H9 (cell line): Measurements from ENCODE around the gene CASP8. TPM values are rescaled to one million over a fixed set of nuclear protein-coding genes. Genes with fewer than 3 reads are reported as not detected.

Source experiments
- DNase-seq: peaks from one replicate; pipeline ENCODE4 v3.0.0-alpha.2; 2017
- H2AFZ ChIP-seq: one replicate; pipeline ENCODE4 v1.6.1; 2013; ENCODE audit warnings: mild to moderate bottlenecking, low read length, control low read depth, moderate library complexity
- H2AK5ac ChIP-seq: 2 replicates; pipeline ENCODE4 v1.6.1; 2013; ENCODE audit warnings: low read length, control low read depth, mixed read lengths; ENCODE audit not compliant: insufficient read length
- H2BK120ac ChIP-seq: one replicate; pipeline ENCODE4 v1.6.1; 2013; ENCODE audit warnings: low read depth, mild to moderate bottlenecking, low read length, control low read depth, inconsistent platforms; ENCODE audit not compliant: poor library complexity, severe bottlenecking
- H2BK12ac ChIP-seq: 2 replicates; pipeline ENCODE4 v1.6.1; 2013; ENCODE audit warnings: low read length, control low read depth, mixed read lengths, low read depth; ENCODE audit not compliant: insufficient read length
- H2BK15ac ChIP-seq: 2 replicates; pipeline ENCODE4 v1.6.1; 2013; ENCODE audit warnings: low read depth, low read length, control low read depth
- H2BK20ac ChIP-seq: one replicate; pipeline ENCODE4 v1.6.1; 2013; ENCODE audit warnings: low read depth, mild to moderate bottlenecking, low read length, control low read depth, inconsistent platforms; ENCODE audit not compliant: poor library complexity, severe bottlenecking
- H2BK5ac ChIP-seq: 2 replicates; pipeline ENCODE4 v1.6.1; 2013; ENCODE audit warnings: low read length, control low read depth, mixed read lengths; ENCODE audit not compliant: insufficient read length
- H3K14ac ChIP-seq: 2 replicates; pipeline ENCODE4 v1.6.1; 2013; ENCODE audit warnings: low read length, control low read depth; ENCODE audit not compliant: insufficient read depth
- H3K18ac ChIP-seq: 2 replicates; pipeline ENCODE4 v1.6.1; 2013; ENCODE audit warnings: low read depth, mild to moderate bottlenecking, mixed read lengths, low read length, control low read depth; ENCODE audit not compliant: insufficient read length
- H3K23ac ChIP-seq: 2 replicates; pipeline ENCODE4 v1.6.1; 2013; ENCODE audit warnings: low read length, control low read depth, mixed read lengths, low read depth; ENCODE audit not compliant: insufficient read length
- H3K23me2 ChIP-seq: 2 replicates; pipeline ENCODE4 v1.6.1; 2013; ENCODE audit warnings: low read depth, mild to moderate bottlenecking, mixed read lengths, low read length, control low read depth; ENCODE audit not compliant: insufficient read length, poor library complexity, severe bottlenecking
- H3K27ac ChIP-seq: 2 replicates; pipeline ENCODE4 v1.5.1; 2013; ENCODE audit warnings: low read length, control low read depth, mixed read lengths, low read depth; ENCODE audit not compliant: insufficient read length
- H3K27me3 ChIP-seq: 2 replicates; pipeline ENCODE4 v1.6.1; 2013; ENCODE audit warnings: low read length, control low read depth, inconsistent platforms; ENCODE audit not compliant: insufficient read depth
- H3K4ac ChIP-seq: 2 replicates; pipeline ENCODE4 v1.6.1; 2013; ENCODE audit warnings: low read depth, mild to moderate bottlenecking, control low read depth, inconsistent platforms, low read length, moderate library complexity
- H3K4me1 ChIP-seq: 2 replicates; pipeline ENCODE4 v1.6.1; 2013; ENCODE audit warnings: low read length, control low read depth, inconsistent platforms; ENCODE audit not compliant: insufficient read depth
- H3K4me2 ChIP-seq: 2 replicates; pipeline ENCODE4 v1.6.1; 2013; ENCODE audit warnings: low read length, control low read depth, mixed read lengths; ENCODE audit not compliant: insufficient read length, insufficient read depth
- H3K56ac ChIP-seq: 2 replicates; pipeline ENCODE4 v1.6.1; 2013; ENCODE audit warnings: low read depth, mild to moderate bottlenecking, mixed read lengths, low read length, control low read depth; ENCODE audit not compliant: insufficient read length
- H3K79me1 ChIP-seq: 2 replicates; pipeline ENCODE4 v1.6.1; 2013; ENCODE audit warnings: low read depth, mild to moderate bottlenecking, moderate library complexity, low read length, control low read depth, inconsistent platforms; ENCODE audit not compliant: insufficient read depth, poor library complexity, severe bottlenecking
- H3K79me2 ChIP-seq: 2 replicates; pipeline ENCODE4 v1.6.1; 2013; ENCODE audit warnings: low read length, control low read depth, inconsistent platforms; ENCODE audit not compliant: insufficient read depth
- H3K9ac ChIP-seq: 2 replicates; pipeline ENCODE4 v1.6.1; 2013; ENCODE audit warnings: low read length, control low read depth, mixed read lengths; ENCODE audit not compliant: insufficient read length; ENCODE audit errors: extremely low read depth
- H3K9me3 ChIP-seq: one replicate; pipeline ENCODE4 v1.6.1; 2013; ENCODE audit warnings: low read depth, low read length, inconsistent platforms; ENCODE audit not compliant: control insufficient read depth
- H3T11ph ChIP-seq: one replicate; pipeline ENCODE4 v1.6.1; 2013; ENCODE audit warnings: mild to moderate bottlenecking, low read length, control low read depth, inconsistent platforms
- H4K20me1 ChIP-seq: one replicate; pipeline ENCODE4 v1.6.1; 2013; ENCODE audit not compliant: control insufficient read depth, insufficient read length, insufficient read depth
- H4K5ac ChIP-seq: 2 replicates; pipeline ENCODE4 v1.6.1; 2013; ENCODE audit warnings: low read depth, mild to moderate bottlenecking, mixed read lengths, low read length, control low read depth; ENCODE audit not compliant: insufficient read length
- H4K8ac ChIP-seq: replicated peaks from 2 replicates; pipeline ENCODE4 v1.6.1; 2013; ENCODE audit warnings: low read length, control low read depth, mixed read lengths, low read depth; ENCODE audit not compliant: insufficient read length
- H4K91ac ChIP-seq: 2 replicates; pipeline ENCODE4 v1.6.1; 2013; ENCODE audit warnings: low read depth, mild to moderate bottlenecking, moderate library complexity, mixed read lengths, low read length, control low read depth; ENCODE audit not compliant: insufficient read length
- H3K27ac Mint-ChIP-seq, 3 experiments: 2 replicates in 2 of 3; 3 replicates in 1 of 3; pipeline ENCODE4 v1.8.0; 2020 to 2021; ENCODE audit warnings: mixed read lengths in 3 of 3, mild to moderate bottlenecking in 1 of 3, moderate library complexity in 1 of 3
- H3K27me3 Mint-ChIP-seq: 2 replicates; pipeline ENCODE4 v1.8.0; 2021; ENCODE audit warnings: low read depth, mild to moderate bottlenecking, moderate library complexity, mixed read lengths
- H3K36me3 Mint-ChIP-seq, 3 experiments: 2 replicates in 2 of 3; 3 replicates in 1 of 3; pipeline ENCODE4 v1.8.0; 2020 to 2021; ENCODE audit warnings: low read depth in 3 of 3, mixed read lengths in 3 of 3; ENCODE audit not compliant: insufficient read depth in 1 of 3
- H3K4me1 Mint-ChIP-seq, 2 experiments: 2 replicates each; pipeline ENCODE4 v1.8.0; 2020; ENCODE audit warnings: mixed read lengths in 2 of 2
- H3K4me3 Mint-ChIP-seq, 2 experiments: 2 replicates in 1 of 2; 3 replicates in 1 of 2; pipeline ENCODE4 v1.8.0; 2020 to 2021; ENCODE audit warnings: mild to moderate bottlenecking in 2 of 2, mixed read lengths in 2 of 2, moderate library complexity in 1 of 2
- H3K9me3 Mint-ChIP-seq, 2 experiments: 2 replicates in 1 of 2; 3 replicates in 1 of 2; pipeline ENCODE4 v1.8.0; 2020; ENCODE audit warnings: mild to moderate bottlenecking in 2 of 2, mixed read lengths in 2 of 2, moderate library complexity in 1 of 2
- WGBS: extraction: QIAGEN DNeasy Blood & Tissue Kit; methylation state at CpG from one replicate; pipeline ENCODE4 v1.1.7; 2013; ENCODE audit warnings: missing lambda C conversion rate, low lambda C conversion rate, mixed read lengths; ENCODE audit not compliant: insufficient read length; ENCODE audit errors: extremely low coverage; 5-methylcytosine and 5-hydroxymethylcytosine counted together
- total RNA-seq: library from RNA; stranded (reverse); gene quantifications from 2 replicates; pipeline ENCODE4 v1.2.1, GENCODE V29; 2021
- TF ChIP-seq, protein P1 (sequence below): fragments of 200-600 bp; sonication (generic); conservative IDR thresholded peaks from 3 replicates; pipeline ENCODE4 v1.8.0; 2021; ENCODE audit warnings: antibody characterized with exemption, mild to moderate bottlenecking

CASP8 gene
- total RNA-seq, 1 experiment from 2014 or later: 10.0 TPM

DNA sequence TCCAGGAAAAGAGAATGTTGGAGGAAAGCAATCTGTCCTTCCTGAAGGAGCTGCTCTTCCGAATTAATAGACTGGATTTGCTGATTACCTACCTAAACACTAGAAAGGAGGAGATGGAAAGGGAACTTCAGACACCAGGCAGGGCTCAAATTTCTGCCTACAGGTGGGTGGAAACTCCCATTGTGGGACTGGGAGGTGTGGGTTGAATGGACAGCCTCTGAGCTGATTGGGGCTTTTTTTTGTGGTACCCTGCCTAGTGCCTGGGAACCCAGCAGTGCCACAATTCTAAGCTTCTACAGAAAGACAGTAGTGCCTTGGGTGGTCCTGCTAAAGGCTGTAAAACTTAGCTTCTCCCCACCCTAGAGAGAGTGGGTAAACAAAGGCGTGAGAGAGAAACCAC is 6.3 kb downstream of the CASP8 start:
- Histone ChIP-seq H3K9me3 (no peaks in the 10 kb centered on the region), H2BK12ac (no peak overlapping the region), H3K27me3 (no peaks in the 10 kb centered on the region), H3T11ph (no peak overlapping the region), H2BK15ac (no peak overlapping the region), H2AFZ (no peak overlapping the region), H3K23ac (no peak overlapping the region), H3K14ac (no peak overlapping the region), H4K91ac (no peak overlapping the region), H2AK5ac (no peak overlapping the region), H3K27ac (no peak overlapping the region), H3K4me2 (no peak overlapping the region), H4K5ac (no peak overlapping the region), H3K79me2 (no peaks in the 10 kb centered on the region), H3K79me1 (no peaks in the 10 kb centered on the region), H4K20me1 (no peaks in the 10 kb centered on the region), H3K4me1 (no peaks in the 10 kb centered on the region), H2BK20ac (no peak overlapping the region), H3K18ac (no peak overlapping the region), H4K8ac (no peak overlapping the region), H3K9ac (no peak overlapping the region), H2BK120ac (no peak overlapping the region), H3K23me2 (no peaks in the 10 kb centered on the region), H2BK5ac (no peak overlapping the region), H3K4ac (no peak overlapping the region), H3K56ac (no peak overlapping the region)
- TF ChIP-seq, protein P1, sequence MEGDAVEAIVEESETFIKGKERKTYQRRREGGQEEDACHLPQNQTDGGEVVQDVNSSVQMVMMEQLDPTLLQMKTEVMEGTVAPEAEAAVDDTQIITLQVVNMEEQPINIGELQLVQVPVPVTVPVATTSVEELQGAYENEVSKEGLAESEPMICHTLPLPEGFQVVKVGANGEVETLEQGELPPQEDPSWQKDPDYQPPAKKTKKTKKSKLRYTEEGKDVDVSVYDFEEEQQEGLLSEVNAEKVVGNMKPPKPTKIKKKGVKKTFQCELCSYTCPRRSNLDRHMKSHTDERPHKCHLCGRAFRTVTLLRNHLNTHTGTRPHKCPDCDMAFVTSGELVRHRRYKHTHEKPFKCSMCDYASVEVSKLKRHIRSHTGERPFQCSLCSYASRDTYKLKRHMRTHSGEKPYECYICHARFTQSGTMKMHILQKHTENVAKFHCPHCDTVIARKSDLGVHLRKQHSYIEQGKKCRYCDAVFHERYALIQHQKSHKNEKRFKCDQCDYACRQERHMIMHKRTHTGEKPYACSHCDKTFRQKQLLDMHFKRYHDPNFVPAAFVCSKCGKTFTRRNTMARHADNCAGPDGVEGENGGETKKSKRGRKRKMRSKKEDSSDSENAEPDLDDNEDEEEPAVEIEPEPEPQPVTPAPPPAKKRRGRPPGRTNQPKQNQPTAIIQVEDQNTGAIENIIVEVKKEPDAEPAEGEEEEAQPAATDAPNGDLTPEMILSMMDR: no peak
- no peak overlapping the region for H3K4me3 Mint-ChIP-seq
- no peaks in the 10 kb centered on the region for H3K9me3 Mint-ChIP-seq
- H3K36me3 Mint-ChIP-seq: no peaks in the 10 kb centered on the region
- no peaks in the 10 kb centered on the region for H3K27me3 Mint-ChIP-seq
- H3K4me1 Mint-ChIP-seq: peaks cover 0 to 8% of the 10 kb centered on the region in 2 experiments; a peak in 2 of 4 replicates
- no peak for DNase-seq
- no peak overlapping the region; a peak in 2 of 7 replicates for H3K27ac Mint-ChIP-seq
- no CpG with 5 or more reads among the region's 2 CpGs for whole genome bisulfite sequencing
